K562 (cell line): ENCODE results near the gene B3GALT4. TPM values are rescaled to one million over a fixed set of nuclear protein-coding genes. Genes with fewer than 3 reads are reported as not detected.

Experiments
- ATF7 ChIP-seq: fragments of 450-650 bp; IDR thresholded peaks from 2 replicates; pipeline ENCODE4 v1.7.1; 2014; ENCODE audit warnings: mild to moderate bottlenecking, moderate library complexity
- CEBPZ ChIP-seq: fragments of 150-350 bp; IDR thresholded peaks from 2 replicates; pipeline ENCODE4 v1.6.1; 2014; ENCODE audit warnings: low read depth, mild to moderate bottlenecking, low read length, borderline replicate concordance
- E2F5 ChIP-seq: sonication (generic); formaldehyde crosslinking; IDR thresholded peaks from 2 replicates; pipeline ENCODE4 v1.8.0; 2022; ENCODE audit warnings: mild to moderate bottlenecking, missing genetic modification reagents
- E2F6 ChIP-seq, 2 experiments: IDR thresholded peaks; 2 replicates each; pipeline ENCODE4 v1.6.1; 2011; ENCODE audit warnings: borderline replicate concordance in 1 of 2, control low read depth in 1 of 2, low read depth in 1 of 2, low read length in 1 of 2, mild to moderate bottlenecking in 1 of 2, mixed read lengths in 1 of 2, moderate library complexity in 1 of 2; ENCODE audit not compliant: insufficient read depth in 1 of 2, insufficient read length in 1 of 2, poor library complexity in 1 of 2, severe bottlenecking in 1 of 2; ENCODE audit errors: extremely low read depth in 1 of 2
- ELK3 ChIP-seq: fragments of 450-650 bp; formaldehyde crosslinking; IDR thresholded peaks from 2 replicates; pipeline ENCODE4 v1.4.0; 2020; ENCODE audit warnings: mild to moderate bottlenecking
- FOS ChIP-seq: IDR thresholded peaks from 3 replicates; pipeline ENCODE4 v1.6.1; 2011; ENCODE audit not compliant: insufficient read length; ENCODE audit errors: extremely low read depth
- FOSL1 ChIP-seq: fragments of 200-800 bp; sonication (Bioruptor generic); conservative IDR thresholded peaks from 2 replicates; pipeline ENCODE4 v1.6.1; 2016; ENCODE audit warnings: missing genetic modification characterization, missing compliant biosample characterization
- HNRNPH1 ChIP-seq: fragments of 200-400 bp; formaldehyde crosslinking; optimal IDR thresholded peaks from 2 replicates; pipeline ENCODE3; 2017; ENCODE audit warnings: low read depth, mild to moderate bottlenecking, low read length, moderate library complexity
- KHSRP ChIP-seq: fragments of 450-650 bp; IDR thresholded peaks from 2 replicates; pipeline ENCODE4 v1.6.1; 2017
- MBD2 ChIP-seq: sonication (generic); IDR thresholded peaks from 2 replicates; pipeline ENCODE4 v1.6.1; 2016; ENCODE audit warnings: low read depth, borderline replicate concordance
- NFIC ChIP-seq: fragments of 450-650 bp; IDR thresholded peaks from 2 replicates; pipeline ENCODE4 v1.6.1; 2017; ENCODE audit warnings: mild to moderate bottlenecking, inconsistent platforms
- NRF1 ChIP-seq, 2 experiments: fragments of 450-650 bp; IDR thresholded peaks in 1 of 2; conservative IDR thresholded peaks in 1 of 2; 2 replicates each; pipeline ENCODE4 v1.6.1; 2014; ENCODE audit warnings: mild to moderate bottlenecking in 2 of 2
- POLR2H ChIP-seq: IDR thresholded peaks from 2 replicates; pipeline ENCODE4 v1.6.1; 2016; ENCODE audit warnings: missing genetic modification characterization, low read depth, mild to moderate bottlenecking, control low read depth, missing compliant biosample characterization, moderate library complexity
- PRMT5 ChIP-seq: sonication (generic); formaldehyde crosslinking; IDR thresholded peaks from 2 replicates; pipeline ENCODE4 v1.5.0; 2020; ENCODE audit warnings: missing genetic modification reagents
- SAFB2 ChIP-seq: fragments of 200-400 bp; formaldehyde crosslinking; IDR thresholded peaks from 2 replicates; pipeline ENCODE4 v1.6.1; 2018; ENCODE audit warnings: borderline replicate concordance, low read length, low read depth, moderate library complexity; ENCODE audit not compliant: severe bottlenecking
- SIN3A ChIP-seq, 2 experiments: fragments of 150-350 bp in 1 of 2; IDR thresholded peaks; 2 replicates each; pipeline ENCODE4 v1.6.1; 2011 to 2016; ENCODE audit warnings: borderline replicate concordance in 2 of 2, low read depth in 2 of 2, low read length in 2 of 2, mild to moderate bottlenecking in 2 of 2, moderate library complexity in 2 of 2; ENCODE audit not compliant: control insufficient read depth in 1 of 2
- ZNF639 ChIP-seq, 2 experiments: fragments of 200-800 bp in 1 of 2; sonication (Bioruptor generic) in 1 of 2; sonication (generic) in 1 of 2; formaldehyde crosslinking in 1 of 2; IDR thresholded peaks in 1 of 2; conservative IDR thresholded peaks in 1 of 2; 2 replicates each; pipeline versions ENCODE4 v1.5.0 to v1.6.1; 2016 to 2020; ENCODE audit warnings: missing compliant biosample characterization in 1 of 2, missing genetic modification characterization in 1 of 2, missing genetic modification reagents in 1 of 2
- polyA plus RNA-seq, 8 experiments: library from polyadenylated mRNA; depleted of rRNA in 4 of 8; stranded (reverse) in 5 of 8; unstranded in 3 of 8; fragments of >200 nt; fragmentation: Nextera tagmentation in 2 of 8; fragmentation: Illumina TruSeq in 1 of 8; extraction: Ambion mirVana in 2 of 8; extraction: Trizol in 1 of 8; gene quantifications; 2 replicates each; pipeline versions ENCODE4 v1.2.1 to v1.2.3, GENCODE V29; 2011 to 2014; ENCODE audit warnings: inconsistent platforms in 1 of 8, missing spikeins in 1 of 8
- total RNA-seq, 7 experiments: library from RNA; depleted of rRNA in 6 of 7; stranded (reverse); fragments of >200 nt in 6 of 7; fragmentation: Illumina TruSeq in 2 of 7; extraction: Trizol in 2 of 7; gene quantifications; 2 replicates each; pipeline versions ENCODE4 v1.2.1 to v1.2.3, GENCODE V29; 2011 to 2021; ENCODE audit warnings: low replicate concordance in 1 of 7

The B3GALT4 gene
- total and polyA plus RNA-seq, 9 of the 15 experiments (the other 6 are each of a cell fraction or from before 2014, with no cell fraction given), result 0.11 to 1.3 (median 0.53) TPM; not detected in 1

- TF ChIP-seq ZNF639 (CRISPR knock-in tag; conservative IDR thresholded peaks at IDR 0.05 in 1 of 2, IDR thresholded peaks at IDR 0.05 in 1 of 2) (peak in 1 of 2 experiments; percentile 72; a peak in 1 of 4 replicates), SIN3A (IDR thresholded peaks at IDR 0.05; ENCODE audit: borderline replicate concordance in 2 of 2, control insufficient read depth in 1 of 2, low read depth in 2 of 2, low read length in 2 of 2) (no peak), NFIC (peak; percentile 58), FOS (no peak), SAFB2 (no peak), FOSL1 (tag) (peak; percentile 82), NRF1 (conservative IDR thresholded peaks at IDR 0.05 in 1 of 2, IDR thresholded peaks at IDR 0.05 in 1 of 2) (peak in 1 of 2 experiments; percentile 16; a peak in 1 of 4 replicates), POLR2H (tag) (no peak), CEBPZ (no peak), PRMT5 (CRISPR knock-in tag) (no peak), ELK3 (CRISPR knock-in tag) (no peak), KHSRP (no peak), E2F6 (IDR thresholded peaks at IDR 0.05; ENCODE audit: borderline replicate concordance in 1 of 2, extremely low read depth in 1 of 2, insufficient read depth in 1 of 2, insufficient read length in 1 of 2, low read depth in 1 of 2, low read length in 1 of 2, poor library complexity in 1 of 2, severe bottlenecking in 1 of 2) (no peak), MBD2 (no peak), ATF7 (peak; percentile 95), E2F5 (0 out of 2 replicates have a peak, but pooled peaks have one; percentile 54), HNRNPH1 (no peak)
These were observed 43.6 kb downstream of the B3GALT4 start (continued) for GRCh38 chr6:33320315-33321181.
